ENCODE results near the gene TEX101.
"Not testable (repeated sequence)": the region's sequence is repeated elsewhere in the genome, so short reads cannot be mapped to it uniquely, and the experiment has no call there.

TEX101 gene

DNA sequence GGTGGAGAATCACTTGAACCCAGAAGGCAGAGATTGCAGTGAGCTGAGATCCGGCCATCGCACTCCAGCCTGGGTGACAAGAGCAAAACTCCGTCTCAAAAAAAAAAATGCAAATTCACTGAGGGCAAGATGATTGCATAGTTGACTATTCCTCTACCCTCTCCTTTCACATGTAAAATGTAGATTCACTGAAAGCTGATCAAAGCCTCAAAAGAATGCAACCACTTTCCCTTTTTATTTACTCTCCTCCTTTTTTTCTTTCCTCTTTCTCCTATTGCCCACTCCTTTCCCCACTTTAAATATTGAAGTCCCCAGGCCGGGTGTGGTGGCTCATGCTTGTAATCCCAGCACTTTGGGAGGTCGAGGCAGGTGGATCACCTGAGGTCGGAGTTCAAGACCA, 6.3 kb downstream of the TEX101 start:
- DNase-seq (ENCODE audit: low read depth in 3 of 3): no peak

DNA sequence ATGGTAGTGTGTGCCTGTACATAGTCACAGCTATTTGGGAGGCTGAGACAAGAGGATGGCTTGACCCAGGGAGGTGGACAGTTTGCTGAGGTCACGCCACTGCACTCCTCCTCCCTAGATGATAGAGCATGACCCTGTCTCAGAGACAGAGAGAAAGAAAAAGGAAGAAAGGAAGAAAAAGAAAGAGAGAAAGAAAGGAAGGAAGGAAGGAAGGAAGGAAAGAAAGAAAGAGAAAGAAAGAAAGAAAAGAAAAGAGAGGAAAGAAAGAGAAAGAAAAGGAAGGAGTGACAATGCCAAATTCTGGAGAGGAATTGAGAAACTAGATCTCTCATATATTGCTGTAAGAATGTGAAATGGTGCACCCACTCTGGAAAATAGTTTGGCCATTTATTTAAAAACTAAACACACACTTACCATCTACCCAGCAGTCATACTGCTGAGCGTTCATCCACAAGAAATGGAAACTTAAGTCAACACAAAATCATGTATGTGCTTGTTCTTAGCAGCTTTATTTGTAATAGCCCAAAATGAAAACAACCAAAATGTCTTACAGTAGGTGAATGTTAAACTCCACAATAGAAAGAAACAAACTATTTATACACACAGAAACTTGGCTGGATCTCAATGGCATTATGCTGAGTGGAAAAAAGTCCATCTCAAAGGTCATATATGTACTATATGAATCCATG, 7.5 kb downstream of the TEX101 start:
- DNase-seq (ENCODE audit: low read depth in 3 of 3): no peak

- no peak for DNase-seq (ENCODE audit: low read depth in 3 of 3)
Measured at GRCh38 chr19:43422689-43423066, 8.0 kb downstream of the TEX101 start.

DNA sequence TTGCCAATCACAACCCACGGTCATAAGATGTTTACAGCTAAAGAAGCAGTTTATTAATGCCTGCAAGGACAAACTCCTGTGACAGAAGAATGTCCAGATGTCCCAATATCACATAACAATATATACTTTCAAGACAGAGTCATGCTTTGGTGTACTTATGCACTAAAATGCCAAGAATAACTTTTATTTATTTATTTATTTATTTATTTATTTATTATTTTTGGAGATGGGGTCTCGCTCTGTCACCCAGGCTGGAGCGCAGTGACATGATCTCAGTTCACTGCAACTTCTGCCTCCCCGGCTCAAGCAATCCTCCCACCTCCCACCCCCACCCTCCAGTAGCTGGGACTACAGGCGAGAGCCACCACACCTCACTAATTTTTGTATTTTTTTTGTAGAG, 9.1 kb downstream of the TEX101 start:
- no peak for DNase-seq (ENCODE audit: low read depth in 3 of 3)

DNA sequence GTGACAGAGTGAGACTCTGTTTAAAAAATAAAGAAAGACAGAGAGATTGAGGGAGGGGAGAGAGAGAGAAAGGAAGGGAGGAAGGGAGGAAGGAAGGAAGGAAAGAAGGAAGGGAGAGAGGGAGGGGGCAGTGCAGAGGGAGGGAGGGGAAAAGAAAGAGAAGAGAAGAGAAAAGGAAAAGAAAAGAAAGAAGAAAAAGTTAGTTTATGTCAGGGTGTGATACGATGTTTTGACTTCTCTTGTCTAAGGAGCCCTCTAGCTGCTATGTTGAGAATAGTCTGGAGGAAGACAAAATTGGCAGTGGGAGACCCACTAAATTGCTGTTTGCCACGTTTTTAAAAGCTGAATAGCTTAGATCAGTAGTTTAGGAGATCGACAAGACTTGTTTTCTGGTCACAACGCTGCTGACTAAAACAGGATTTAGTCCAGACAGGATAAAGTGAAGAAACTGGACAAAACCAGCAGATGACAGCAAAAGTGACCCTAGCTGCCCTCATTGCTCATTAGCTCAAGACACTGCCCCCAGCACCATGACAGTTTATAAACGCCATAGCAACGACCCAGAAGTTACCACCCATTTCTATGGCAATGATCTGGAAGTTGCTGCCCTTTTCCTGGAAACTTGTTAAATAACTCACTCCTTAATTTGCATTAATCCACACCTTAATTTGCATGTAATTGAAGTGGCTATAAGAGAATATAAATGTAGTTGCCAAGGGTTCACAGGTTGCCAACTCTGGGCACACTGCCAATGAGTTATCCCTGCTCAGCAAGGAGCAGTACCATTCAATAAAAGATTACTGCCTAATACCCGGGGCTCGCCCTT, 11.1 kb downstream of the TEX101 start:
- no peak for DNase-seq (ENCODE audit: low read depth in 3 of 3)

DNA sequence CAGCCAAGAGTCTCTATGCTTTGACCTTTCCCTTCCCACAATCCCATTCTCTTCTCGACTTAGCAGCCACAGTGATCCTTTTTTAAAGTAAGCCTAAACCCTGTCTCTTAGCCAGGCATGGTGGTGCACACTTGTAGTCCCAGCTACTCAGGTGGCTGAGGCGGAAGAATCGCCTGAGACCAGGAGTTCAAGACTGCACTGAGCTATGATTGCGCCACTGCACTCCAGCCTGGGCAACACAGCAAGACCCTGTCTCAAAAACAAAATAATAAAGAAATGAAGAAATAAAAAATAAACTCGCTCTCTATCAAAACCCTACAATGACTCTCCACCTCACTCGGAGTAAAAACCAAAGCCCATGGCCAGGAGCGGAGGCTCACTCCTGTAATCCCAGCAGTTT, 14.7 kb downstream of the TEX101 start:
- no peak for DNase-seq (ENCODE audit: low read depth in 3 of 3)

GRCh38 chr19:43430142-43430710, 15.5 kb downstream of the TEX101 start:
- DNase-seq (ENCODE audit: low read depth in 3 of 3): no peak

GRCh38 chr19:43430976-43431375, 16.3 kb downstream of the TEX101 start:
- no peak for DNase-seq (ENCODE audit: low read depth in 3 of 3)

GRCh38 chr19:43433358-43433673, 18.6 kb downstream of the TEX101 start:
- DNase-seq (ENCODE audit: low read depth in 3 of 3): no peak

DNA sequence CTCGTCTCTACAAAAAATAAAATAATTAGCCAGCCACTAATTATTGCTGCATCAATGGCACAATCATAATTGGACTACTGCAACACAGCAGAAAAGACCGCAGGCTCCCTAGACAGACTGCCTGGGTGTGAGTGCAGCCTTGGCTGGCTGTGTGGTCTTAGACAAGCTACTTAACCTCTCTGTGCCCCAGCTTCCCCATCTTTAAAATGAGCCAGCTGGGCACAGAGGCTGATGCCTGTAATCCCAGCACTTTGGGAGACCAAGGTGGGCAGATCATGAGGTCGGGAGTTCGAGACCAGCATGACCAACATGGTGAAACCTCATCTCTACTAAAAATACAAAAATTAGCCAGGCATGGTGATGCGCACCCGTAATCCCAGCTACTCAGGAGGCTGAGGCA, 19.0 kb downstream of the TEX101 start:
- DNase-seq (ENCODE audit: low read depth in 3 of 3): no peak

- DNase-seq (ENCODE audit: low read depth in 3 of 3): no peak
Measured at GRCh38 chr19:43435775-43436174, 21.1 kb downstream of the TEX101 start.

GRCh38 chr19:43437284-43437683, 22.6 kb downstream of the TEX101 start:
- not testable (repeated sequence) for DNase-seq (ENCODE audit: low read depth in 3 of 3)

GRCh38 chr19:43437712-43438111, 23.0 kb downstream of the TEX101 start:
- no peak for DNase-seq (ENCODE audit: low read depth in 3 of 3)

DNA sequence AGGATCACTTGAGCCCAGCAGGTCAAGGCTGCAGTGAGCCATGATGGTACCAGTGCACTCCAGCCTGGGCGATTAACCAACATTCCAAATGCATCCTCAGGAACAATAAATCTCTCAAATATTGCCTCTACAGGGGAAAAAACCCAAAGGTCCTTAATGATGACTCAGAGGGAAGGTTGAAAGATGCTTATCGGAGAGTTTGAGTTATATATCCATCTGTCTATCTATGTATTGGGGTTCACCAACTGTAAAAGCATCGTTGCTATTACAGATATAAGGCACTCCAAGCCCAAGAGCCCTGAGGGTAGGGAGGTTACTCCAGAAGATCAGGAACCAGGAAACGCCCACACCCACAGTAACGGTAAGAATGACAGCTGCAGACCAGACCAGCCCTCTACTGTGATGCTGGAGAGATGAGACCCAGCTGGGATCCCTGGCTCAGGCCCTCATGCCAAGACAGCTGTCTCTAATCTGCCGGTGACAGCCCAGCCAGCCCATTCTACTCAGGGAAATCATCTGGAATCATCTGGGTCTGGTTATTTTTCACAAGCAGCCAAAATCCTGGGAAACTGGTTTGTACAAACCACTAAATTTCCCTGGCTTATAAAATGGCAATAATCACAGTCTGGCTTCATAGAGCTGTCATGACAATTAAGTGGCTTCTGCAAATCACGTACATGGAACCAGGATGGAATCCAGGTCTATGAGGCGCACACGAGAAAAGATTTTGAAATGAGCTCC, 23.8 kb downstream of the TEX101 start:
- no peak for DNase-seq (ENCODE audit: low read depth in 3 of 3)

DNA sequence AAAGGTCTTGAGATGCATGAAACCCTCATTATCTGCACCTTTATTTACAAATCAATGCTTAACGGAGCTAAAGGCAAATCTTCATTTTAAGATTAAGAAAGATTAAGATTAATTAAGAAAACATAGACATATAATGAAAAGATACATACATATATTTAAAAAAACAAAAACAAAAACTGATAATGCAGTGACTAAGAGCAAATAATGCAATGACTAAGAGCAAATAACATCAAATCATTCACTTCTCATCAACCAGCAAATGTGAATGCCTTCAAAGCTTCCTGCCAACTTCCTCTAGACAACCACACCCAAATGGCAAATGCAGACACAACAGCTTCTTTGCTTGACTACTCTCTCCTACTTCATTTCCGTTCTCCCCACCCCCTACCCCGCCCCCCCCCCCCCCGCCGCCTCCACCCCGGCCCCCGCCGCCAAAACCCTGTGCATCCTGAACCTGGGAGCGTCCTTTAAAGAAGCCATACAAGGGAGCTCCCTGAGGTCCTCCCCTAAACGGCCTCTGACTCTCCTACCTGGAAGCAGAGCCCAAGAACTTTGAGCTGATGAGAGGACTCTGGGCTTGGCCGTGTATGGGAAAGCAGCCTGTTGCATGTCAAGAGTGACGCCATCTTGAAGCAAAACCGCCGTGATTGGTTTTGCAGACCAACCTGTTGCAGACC, 24.5 kb downstream of the TEX101 start:
- DNase-seq (ENCODE audit: low read depth in 3 of 3): no peak

DNA sequence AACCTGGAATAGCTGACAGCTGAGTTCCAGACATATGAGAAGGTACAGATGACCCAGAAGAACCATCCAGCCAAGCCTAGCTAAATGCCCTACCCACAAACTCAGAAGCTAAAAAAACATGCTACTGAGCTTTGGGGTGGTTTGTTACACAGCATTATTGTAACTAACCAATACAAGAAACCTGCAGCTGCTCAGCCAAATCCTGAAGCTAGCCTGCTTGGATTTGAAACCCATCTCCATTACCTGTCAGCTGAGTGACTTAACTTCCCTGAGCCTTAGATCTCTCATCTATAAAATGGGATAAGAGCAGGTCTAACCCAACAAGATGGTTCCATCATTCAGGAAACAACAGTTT, 25.0 kb downstream of the TEX101 start:
- DNase-seq (ENCODE audit: low read depth in 3 of 3): no peak

DNA sequence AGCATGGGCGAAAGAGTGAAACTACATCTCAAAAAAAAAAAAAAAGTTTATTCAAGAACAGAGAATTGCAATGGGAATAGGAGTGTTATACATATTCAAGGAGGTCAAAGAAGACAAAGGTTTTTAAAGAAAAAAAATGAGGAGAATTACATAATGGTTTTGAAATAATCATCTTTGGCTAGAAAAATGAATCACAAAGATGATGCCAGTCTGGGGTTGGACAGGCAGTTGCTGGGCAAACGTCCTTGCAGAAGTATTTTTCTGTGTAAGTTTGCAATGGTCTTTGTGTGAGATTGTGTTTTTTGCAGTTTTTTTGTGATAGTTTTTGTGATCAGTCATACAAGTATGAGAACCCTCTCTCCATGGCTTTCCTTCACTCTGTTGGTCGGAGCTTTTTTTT, 27.0 kb downstream of the TEX101 start:
- DNase-seq (ENCODE audit: low read depth in 3 of 3): no peak

DNA sequence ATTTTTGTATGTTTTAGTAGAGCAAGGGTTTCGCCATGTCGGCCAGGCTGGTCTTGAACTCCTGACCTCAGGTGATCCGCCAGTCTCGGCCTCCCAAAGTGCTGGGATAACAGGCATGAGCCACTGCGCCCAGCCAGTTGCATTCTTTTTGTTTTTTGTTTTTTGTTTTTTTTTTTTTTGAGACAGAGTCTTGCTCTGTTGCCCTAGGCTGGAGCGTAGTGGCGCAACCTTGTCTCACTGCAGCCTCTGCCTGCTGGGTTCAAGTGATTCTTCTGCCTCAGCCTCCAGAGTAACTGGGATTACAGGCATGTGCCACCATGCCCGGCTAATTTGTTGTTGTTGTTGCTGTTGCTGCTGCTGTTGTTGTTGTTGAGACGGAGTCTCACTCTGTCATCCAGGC, 29.4 kb downstream of the TEX101 start:
- not testable (repeated sequence) for DNase-seq (ENCODE audit: low read depth in 3 of 3)

- DNase-seq (ENCODE audit: low read depth in 3 of 3): no peak
Measured at GRCh38 chr19:43444531-43445287, 30.0 kb downstream of the TEX101 start.

GRCh38 chr19:43445426-43445825, 30.7 kb downstream of the TEX101 start:
- no peak for DNase-seq (ENCODE audit: low read depth in 3 of 3)

DNA sequence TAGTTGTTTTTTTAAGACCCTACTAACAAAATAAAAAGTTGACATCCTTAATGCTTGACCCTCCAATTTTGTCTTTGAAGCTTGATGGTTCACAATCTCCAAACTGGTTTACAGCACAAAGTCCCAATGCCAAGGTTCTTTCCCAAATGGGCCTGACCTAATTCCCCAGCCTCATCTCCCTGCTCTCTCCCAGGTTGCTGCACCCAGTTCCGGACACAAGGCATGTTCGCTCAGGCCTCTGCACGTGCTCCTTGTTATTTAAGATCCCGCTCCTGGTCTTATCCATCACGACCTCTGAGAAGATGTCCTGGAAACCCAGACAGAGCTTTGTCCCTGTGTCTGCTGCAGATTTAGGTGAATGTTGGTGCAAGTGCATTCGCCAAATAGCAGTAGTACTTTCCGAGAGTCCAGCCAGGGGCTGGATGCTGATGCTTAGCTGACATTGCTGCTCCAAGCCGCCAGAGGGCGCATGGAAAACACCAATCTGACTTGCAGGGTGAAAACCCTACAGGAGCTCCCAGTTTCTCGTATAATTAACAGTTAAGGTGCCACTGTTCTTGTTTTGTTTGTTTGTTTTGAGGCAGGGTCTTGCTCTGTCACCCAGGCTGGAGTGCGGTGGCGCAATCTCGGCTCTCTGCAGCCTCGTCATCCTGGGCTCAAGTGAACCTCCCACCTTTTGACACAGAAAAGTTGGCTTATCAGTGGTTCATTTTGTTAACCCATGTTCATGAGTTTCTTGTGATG, 32.2 kb downstream of the TEX101 start:
- peak; percentile 52 to 67 (median 66) for DNase-seq (ENCODE audit: low read depth in 3 of 3)
